K562 (cell line): ENCODE measurements around the gene FOXK2. TPM values are rescaled to one million over a fixed set of nuclear protein-coding genes. Genes with fewer than 3 reads are reported as not detected.

ENCODE experiments used
- ATAC-seq: fragments of 200-7000 bp; cut with Tn5 transposase; 3 replicates; pipeline ENCODE4 v1.9.1; 2020; ENCODE audit warnings: moderate library complexity
- BruUV-seq: library from RNA; stranded (reverse); fragments of 400-500 nt; replicated peaks from 2 replicates; lab custom pipeline; 2021; lab: Mats Ljungman, UMichigan
- CTCF ChIA-PET: fragments of 300-600 bp; formaldehyde crosslinking; extraction: SDS; loops from one replicate; lab custom pipeline; 2021; ENCODE audit warnings: low intra/inter-chr PET ratio; lab: Yijun Ruan, JAX
- POLR2A ChIA-PET: fragments of 300-600, 350-650 bp; sonication (Branson Sonifier 250); formaldehyde crosslinking; extraction: SDS; loops from one replicate; lab custom pipeline; 2021; ENCODE audit warnings: antibody characterized with exemption, inconsistent platforms; lab: Yijun Ruan, JAX
- DNase-seq, 4 experiments: peaks; one replicate each; pipeline versions ENCODE4 v3.0.0 to v3.0.0-alpha.2; 2011 to 2018; ENCODE audit warnings: low spot score in 3 of 4, mixed read lengths in 3 of 4; ENCODE audit errors: extremely low read depth in 1 of 4
- FAIRE-seq: peaks from 2 replicates; lab custom pipeline; 2011; peaks lifted over from hg19 to GRCh38; lab: Jason Lieb, UNC
- H2AFZ ChIP-seq: 2 replicates; pipeline ENCODE4 v1.6.0; 2011; ENCODE audit warnings: low read depth, low read length, control low read depth, inconsistent platforms
- H3K27ac ChIP-seq: fragments of 200-600 bp; 3 replicates; pipeline ENCODE4 v1.8.0; 2011; ENCODE audit warnings: low read depth, mild to moderate bottlenecking, control low read depth, inconsistent platforms, low read length, moderate library complexity, mixed read lengths; ENCODE audit errors: extremely low read depth
- H3K27me3 ChIP-seq, 2 experiments: fragments of 300-600 bp in 1 of 2; 2 replicates in 1 of 2; 3 replicates in 1 of 2; pipeline versions ENCODE4 v1.6.0 to v1.8.0; 2011; ENCODE audit warnings: inconsistent platforms in 2 of 2, low read length in 2 of 2, mild to moderate bottlenecking in 1 of 2, mixed read lengths in 1 of 2, moderate library complexity in 1 of 2; ENCODE audit not compliant: control insufficient read depth in 2 of 2, insufficient read depth in 2 of 2
- H3K36me3 ChIP-seq: fragments of 300-600 bp; 3 replicates; pipeline ENCODE4 v1.8.0; 2011; ENCODE audit warnings: mild to moderate bottlenecking, low read length, inconsistent platforms; ENCODE audit not compliant: control insufficient read depth, insufficient read depth
- H3K4me1 ChIP-seq, 2 experiments: fragments of 200-600 bp in 1 of 2; replicated peaks in 1 of 2; 2 replicates in 1 of 2; 3 replicates in 1 of 2; pipeline versions ENCODE4 v1.5.1 to v1.8.0; 2011; ENCODE audit warnings: inconsistent platforms in 2 of 2, low read length in 2 of 2, mild to moderate bottlenecking in 1 of 2, mixed read lengths in 1 of 2, moderate library complexity in 1 of 2; ENCODE audit not compliant: control insufficient read depth in 2 of 2, insufficient read depth in 2 of 2
- H3K4me2 ChIP-seq: 2 replicates; pipeline ENCODE4 v1.6.1; 2011; ENCODE audit warnings: low read length, control low read depth, inconsistent platforms, mixed read lengths; ENCODE audit not compliant: insufficient read depth
- H3K4me3 ChIP-seq: fragments of 200-600 bp; sonication (generic), shearing (Covaris generic); 2 replicates; pipeline ENCODE4 v1.5.1; 2016; ENCODE audit warnings: control low read depth, inconsistent platforms
- H3K79me2 ChIP-seq: fragments of 200-600 bp; 3 replicates; pipeline ENCODE4 v1.8.0; 2011; ENCODE audit warnings: low read length, inconsistent platforms; ENCODE audit not compliant: control insufficient read depth, insufficient read depth
- H3K9ac ChIP-seq, 2 experiments: 2 replicates each; pipeline versions ENCODE4 v1.6.0 to v1.6.1; 2011; ENCODE audit warnings: low read depth in 2 of 2, low read length in 2 of 2, control low read depth in 1 of 2, inconsistent platforms in 1 of 2, mild to moderate bottlenecking in 1 of 2, mixed read lengths in 1 of 2; ENCODE audit not compliant: insufficient read depth in 1 of 2
- H3K9me1 ChIP-seq: one replicate; pipeline ENCODE4 v1.6.0; 2011; ENCODE audit warnings: inconsistent platforms, mild to moderate bottlenecking, low read length, moderate library complexity; ENCODE audit not compliant: control insufficient read depth, insufficient read depth
- H3K9me3 ChIP-seq: replicated peaks from 2 replicates; pipeline ENCODE4 v1.5.1; 2011; ENCODE audit warnings: low read depth, low read length, inconsistent platforms; ENCODE audit not compliant: control insufficient read depth, insufficient read depth
- H4K20me1 ChIP-seq: replicated peaks from 2 replicates; pipeline ENCODE4 v1.6.1; 2011; ENCODE audit warnings: low read length, inconsistent platforms, mixed read lengths; ENCODE audit not compliant: control insufficient read depth, insufficient read depth
- POLR2A ChIP-seq: fragments of 450-650 bp; conservative IDR thresholded peaks from 2 replicates; pipeline ENCODE4 v1.6.1; 2016
- POLR2AphosphoS2 ChIP-seq: IDR thresholded peaks from 2 replicates; pipeline ENCODE4 v1.6.1; 2012; ENCODE audit warnings: low read length, improper control_type of control experiment
- POLR2G ChIP-seq: fragments of 200-400 bp; formaldehyde crosslinking; IDR thresholded peaks from 2 replicates; pipeline ENCODE4 v1.6.1; 2017; ENCODE audit warnings: low read depth, mild to moderate bottlenecking, antibody characterized with exemption, low read length, moderate library complexity
- RBFOX2 ChIP-seq: fragments of 200-400 bp; formaldehyde crosslinking; IDR thresholded peaks from 2 replicates; pipeline ENCODE4 v1.6.1; 2017; ENCODE audit warnings: low read depth, mild to moderate bottlenecking, low read length, moderate library complexity
- RBM17 ChIP-seq: fragments of 200-400 bp; formaldehyde crosslinking; IDR thresholded peaks from 2 replicates; pipeline ENCODE4 v1.6.1; 2017; ENCODE audit warnings: low read depth, mild to moderate bottlenecking, low read length, borderline replicate concordance
- RBM22 ChIP-seq: fragments of 200-400 bp; formaldehyde crosslinking; IDR thresholded peaks from 2 replicates; pipeline ENCODE4 v1.6.1; 2018; ENCODE audit warnings: low read length, low read depth; ENCODE audit not compliant: poor library complexity, severe bottlenecking
- SMARCC2 ChIP-seq: fragments of 450-650 bp; IDR thresholded peaks from 2 replicates; pipeline ENCODE4 v1.6.1; 2017; ENCODE audit warnings: antibody characterized with exemption, moderate library complexity, mild to moderate bottlenecking, low read depth
- SUPT5H ChIP-seq: fragments of 450-650 bp; IDR thresholded peaks from 2 replicates; pipeline ENCODE4 v1.6.1; 2016
- ZBED1 ChIP-seq: IDR thresholded peaks from 2 replicates; pipeline ENCODE4 v1.6.1; 2014
- ZFX ChIP-seq: sonication (generic); formaldehyde crosslinking; IDR thresholded peaks from 2 replicates; pipeline ENCODE4 v1.8.0; 2022; ENCODE audit warnings: mild to moderate bottlenecking, missing genetic modification reagents, moderate library complexity
- WGBS: fragments of 100-300 bp; shearing (Covaris generic); methylation state at CpG from one replicate; pipeline ENCODE4 v1.1.6; 2016; ENCODE audit warnings: low coverage, mixed read lengths; ENCODE audit not compliant: insufficient coverage; ENCODE audit errors: missing lambda C conversion rate; 5-methylcytosine and 5-hydroxymethylcytosine counted together
- in situ Hi-C: fragments of 300-500 bp; cut with MboI; formaldehyde crosslinking; loops from 4 replicates; pipeline ENCODE4 v1.15.0; 2018; ENCODE audit warnings: inconsistent platforms, mixed read lengths
- intact Hi-C: fragments of 100-400 bp; cut with micrococcal nuclease; formaldehyde crosslinking; loops from 2 replicates; pipeline ENCODE4 v1.14.2; 2022
- polyA plus RNA-seq, 8 experiments: library from polyadenylated mRNA; depleted of rRNA in 4 of 8; stranded (reverse) in 5 of 8; unstranded in 3 of 8; fragments of >200 nt; fragmentation: Nextera tagmentation in 2 of 8; fragmentation: Illumina TruSeq in 1 of 8; extraction: Ambion mirVana in 2 of 8; extraction: Trizol in 1 of 8; gene quantifications; 2 replicates each; pipeline versions ENCODE4 v1.2.1 to v1.2.3, GENCODE V29; 2011 to 2014; ENCODE audit warnings: inconsistent platforms in 1 of 8, missing spikeins in 1 of 8
- total RNA-seq, 7 experiments: library from RNA; depleted of rRNA in 6 of 7; stranded (reverse); fragments of >200 nt in 6 of 7; fragmentation: Illumina TruSeq in 2 of 7; extraction: Trizol in 2 of 7; gene quantifications; 2 replicates each; pipeline versions ENCODE4 v1.2.1 to v1.2.3, GENCODE V29; 2011 to 2021; ENCODE audit warnings: low replicate concordance in 1 of 7

FOXK2 gene
- total and polyA plus RNA-seq, 9 of the 15 experiments (the other 6 are each of a cell fraction or from before 2014, with no cell fraction given), result 3.0 to 86.0 (median 44.1) TPM

DNA sequence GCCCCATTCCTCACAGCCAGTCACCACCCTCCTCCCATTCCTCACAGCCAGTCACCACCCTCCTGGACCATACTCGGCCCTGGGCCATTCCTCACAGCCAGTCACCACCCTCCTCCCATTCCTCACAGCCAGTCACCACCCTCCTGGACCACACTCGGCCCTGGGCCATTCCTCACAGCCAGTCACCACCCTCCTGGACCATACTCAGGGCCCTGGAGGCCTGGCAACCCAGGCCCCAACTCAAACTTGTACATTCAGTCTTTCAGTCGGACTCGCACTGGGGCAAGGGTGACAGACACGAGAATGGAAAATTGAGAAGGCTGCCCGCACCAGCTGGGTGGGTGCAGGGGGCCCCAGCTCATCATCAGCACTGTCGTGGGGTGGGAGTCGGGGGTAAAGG, 30.4 kb upstream of the FOXK2 start:
- Histone ChIP-seq H4K20me1 (0 out of 2 replicates have a peak, but pooled peaks cover 2% of the 10 kb centered on the region), H3K4me3 (no peak overlapping the region), H3K9me1 (peaks cover 6% of the 10 kb centered on the region)
- no TSS peak for BruUV-seq
- DNase-seq, result no peak
- intact Hi-C loops, result no loop called here
- peak; percentile 20 for ATAC-seq
- CTCF ChIA-PET, result no interaction called here
- peak; percentile 59; the same call in 1 of the 2 replicates for TF ChIP-seq SUPT5H
- 0 out of 2 replicates have a peak, but pooled peaks have one; percentile 18 for TF ChIP-seq ZFX
- no peak for TF ChIP-seq SMARCC2
- TF ChIP-seq POLR2G, result peak; percentile 67
- peak; percentile 12; the same call in 1 of the 2 replicates for TF ChIP-seq RBFOX2
- TF ChIP-seq ZBED1, result no peak
- 0 out of 2 replicates have a peak, but pooled peaks have one; percentile 26 for TF ChIP-seq POLR2A
- TF ChIP-seq RBM22, result peak; percentile 43
- no peak for TF ChIP-seq RBM17
- TF ChIP-seq POLR2AphosphoS2, result peak; percentile 58
- TF ChIP-seq, all 486 proteins: peak for 7
- H3K9me3 ChIP-seq, result no peaks in the 10 kb centered on the region
- peaks cover 48% of the 10 kb centered on the region for H3K36me3 ChIP-seq
- no peak overlapping the region for H3K4me2 ChIP-seq
- H3K4me1 ChIP-seq, result peaks cover 0 to 34% of the 10 kb centered on the region in 2 experiments; a peak in 3 of 5 replicates
- H3K27ac ChIP-seq, result no peak overlapping the region
- 78% methylated on average over 8 of the region's 8 CpGs for WGBS
- no peaks in the 10 kb centered on the region for H3K79me2 ChIP-seq
- peak overlapping the region in 1 of 2 experiments; percentile 10; a peak in 1 of 4 replicates for H3K9ac ChIP-seq
- no peak overlapping the region for H2AFZ ChIP-seq
- POLR2A ChIA-PET, result interaction anchor here (1.0 to 1.3 kb wide), 3 partner anchors 14 to 127 kb away, joined by 3 to 5 read pairs (median 3); no protein-coding TSS in a partner anchor
- no peak for FAIRE-seq
- no peaks in the 10 kb centered on the region for H3K27me3 ChIP-seq
- in situ Hi-C loops, result no loop called here
